SKM-1 (cell line): ENCODE results near the gene MYO3B.
"Not testable (repeated sequence)": the region's sequence is repeated elsewhere in the genome, so short reads cannot be mapped to it uniquely, and the experiment has no call there.

ENCODE experiments used
- DNase-seq: peaks from one replicate; lab custom pipeline; 2025; ENCODE audit not compliant: unreplicated experiment; lab: John Stamatoyannopoulos, UW

The MYO3B gene

GRCh38 chr2:170212625-170213280 lies 34.8 kb downstream of the MYO3B start:
- no peak for DNase-seq

GRCh38 chr2:170213281-170213625 lies 35.3 kb downstream of the MYO3B start:
- not testable (repeated sequence) for DNase-seq

- no peak for DNase-seq
Measured at GRCh38 chr2:170213651-170214050, 35.7 kb downstream of the MYO3B start.

- no peak for DNase-seq
Measured at GRCh38 chr2:170214309-170214948, 36.5 kb downstream of the MYO3B start.

GRCh38 chr2:170215021-170215420 lies 37.1 kb downstream of the MYO3B start:
- DNase-seq: no peak

GRCh38 chr2:170216428-170216827 lies 38.5 kb downstream of the MYO3B start:
- DNase-seq: no peak

- DNase-seq: no peak
Measured at GRCh38 chr2:170216981-170217380, 39.0 kb downstream of the MYO3B start.

GRCh38 chr2:170217778-170218251 lies 39.9 kb downstream of the MYO3B start:
- no peak for DNase-seq

GRCh38 chr2:170218456-170218855 lies 40.5 kb downstream of the MYO3B start:
- DNase-seq: no peak

GRCh38 chr2:170218931-170219330 lies 41.0 kb downstream of the MYO3B start:
- DNase-seq: no peak

- DNase-seq: no peak
Measured at GRCh38 chr2:170221317-170222288, 43.7 kb downstream of the MYO3B start.

GRCh38 chr2:170222298-170222697 lies 44.4 kb downstream of the MYO3B start:
- no peak for DNase-seq

- DNase-seq: no peak
Measured at GRCh38 chr2:170222842-170223241, 44.9 kb downstream of the MYO3B start.

- no peak for DNase-seq
Measured at GRCh38 chr2:170224692-170225294, 46.8 kb downstream of the MYO3B start.

- no peak for DNase-seq
Measured at GRCh38 chr2:170226216-170226615, 48.3 kb downstream of the MYO3B start.

GRCh38 chr2:170227507-170227947 lies 49.6 kb downstream of the MYO3B start:
- DNase-seq: no peak

GRCh38 chr2:170227951-170228350 lies 50.0 kb downstream of the MYO3B start:
- DNase-seq: no peak

- no peak for DNase-seq
Measured at GRCh38 chr2:170228429-170228828, 50.5 kb downstream of the MYO3B start.

GRCh38 chr2:170229125-170229524 lies 51.2 kb downstream of the MYO3B start:
- DNase-seq: no peak

- no peak for DNase-seq
Measured at GRCh38 chr2:170229744-170230143, 51.8 kb downstream of the MYO3B start.
